ENCODE data around the gene UNC79.
"Not testable (repeated sequence)": the region's sequence is repeated elsewhere in the genome, so short reads cannot be mapped to it uniquely, and the experiment has no call there.

UNC79 gene

DNA sequence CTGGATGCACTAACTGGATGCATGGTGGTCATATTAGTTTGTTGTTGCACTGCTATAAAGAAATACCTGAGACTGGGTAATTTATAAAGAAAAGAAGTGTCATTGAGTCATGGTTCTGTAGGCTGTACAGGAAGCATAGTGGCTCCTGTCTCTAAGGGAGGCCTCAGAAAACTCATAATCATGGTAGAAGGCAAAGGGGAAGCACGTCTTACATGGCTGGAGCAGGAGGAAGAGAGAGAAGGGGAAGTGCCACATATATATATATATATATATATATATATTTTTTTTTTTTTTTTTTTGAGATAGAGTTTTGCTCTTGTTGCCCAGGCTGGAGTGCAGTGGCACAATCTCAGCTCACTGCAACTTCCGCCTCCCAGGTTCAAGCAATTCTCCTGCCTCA is 62.9 kb downstream of the UNC79 start:
- DNase-seq (ENCODE audit: low read depth), result not testable (repeated sequence)

GRCh38 chr14:93496856-93497741 is 66.4 kb downstream of the UNC79 start:
- DNase-seq (ENCODE audit: low read depth), result no peak

DNA sequence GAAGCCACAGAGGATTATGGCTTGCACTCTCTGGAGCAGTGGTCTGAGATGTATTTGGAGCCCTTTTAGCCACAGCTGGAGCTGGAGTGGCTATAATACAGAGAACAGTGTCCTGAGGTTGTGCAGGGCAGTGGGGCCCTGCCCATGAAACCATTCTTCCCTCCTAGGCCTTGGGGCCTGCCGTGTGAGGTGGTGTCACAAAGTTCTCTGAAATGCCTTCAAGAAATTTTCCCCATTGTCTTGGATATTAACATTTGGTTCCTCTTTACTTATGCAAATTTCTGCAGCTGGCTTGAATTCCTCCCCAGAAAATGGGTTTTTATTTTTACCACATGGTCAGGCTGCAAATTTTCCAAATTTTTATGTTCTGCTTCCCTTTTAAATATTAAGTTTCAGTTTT is 79.3 kb downstream of the UNC79 start:
- no peak for DNase-seq (ENCODE audit: low read depth)

DNA sequence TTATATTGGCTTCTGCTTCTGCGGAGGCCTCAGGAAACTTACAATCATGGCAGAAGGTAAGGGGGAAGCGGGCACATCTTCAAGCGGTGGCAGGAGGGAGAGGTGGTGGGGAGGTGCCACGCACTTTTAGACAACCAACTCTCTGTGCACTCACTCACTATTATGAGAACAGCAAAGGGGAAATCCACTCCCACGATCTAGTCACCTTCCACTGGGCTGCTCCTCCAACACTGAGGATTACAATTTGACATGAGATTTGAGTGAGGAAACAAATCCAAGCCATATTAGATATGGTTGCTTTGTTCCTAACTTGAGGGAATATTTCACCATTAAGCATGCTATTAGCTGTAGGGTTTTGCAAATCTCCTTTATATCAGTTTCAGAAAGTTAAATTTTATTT is 80.3 kb downstream of the UNC79 start:
- no peak for DNase-seq (ENCODE audit: low read depth)

GRCh38 chr14:93520053-93520607 is 89.4 kb downstream of the UNC79 start:
- no peak for DNase-seq (ENCODE audit: low read depth)

DNA sequence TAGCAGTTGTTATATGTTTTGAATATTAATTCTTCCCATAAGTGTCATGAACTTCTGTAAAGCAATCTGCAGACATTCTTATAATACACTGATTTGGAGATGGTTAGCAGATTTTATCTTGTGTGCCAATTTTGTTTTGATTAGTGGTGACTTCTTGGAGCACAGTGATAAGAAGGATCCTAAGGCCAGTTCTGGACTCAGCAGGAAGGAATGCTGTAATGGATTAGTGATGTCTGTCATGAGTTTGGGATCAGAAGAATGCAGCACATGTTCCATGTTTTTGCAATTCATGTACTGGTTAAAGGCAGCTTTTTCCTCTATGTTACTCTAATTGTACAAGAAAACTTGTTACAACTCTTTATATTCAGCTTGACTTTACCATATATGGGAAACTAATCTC is 91.5 kb downstream of the UNC79 start:
- DNase-seq (ENCODE audit: low read depth), result no peak

DNA sequence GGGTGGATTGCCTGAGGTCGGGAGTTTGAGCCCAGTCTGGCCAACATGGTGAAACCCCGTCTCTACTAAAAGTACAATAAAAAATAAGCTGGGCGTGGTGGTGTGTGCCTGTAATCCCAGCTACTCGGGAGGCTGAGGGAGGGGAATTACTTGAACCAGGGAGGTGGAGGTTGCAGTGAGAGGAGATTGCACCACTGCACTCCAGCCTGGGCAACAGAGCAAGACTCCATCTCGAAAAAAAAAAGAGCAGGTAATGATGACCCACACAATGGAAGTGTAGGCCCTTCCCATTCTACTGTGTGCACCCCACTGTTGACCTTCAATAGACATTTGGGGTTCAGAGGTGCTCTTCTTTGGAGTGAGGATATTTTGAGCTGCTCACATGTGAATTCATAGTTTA is 94.5 kb downstream of the UNC79 start:
- not testable (repeated sequence) for DNase-seq (ENCODE audit: low read depth)

- no peak for DNase-seq (ENCODE audit: low read depth)
These were observed 95.1 kb downstream of the UNC79 start for GRCh38 chr14:93525696-93526451.

- no peak for DNase-seq (ENCODE audit: low read depth)
These were observed 96.5 kb downstream of the UNC79 start for GRCh38 chr14:93527203-93527607.

GRCh38 chr14:93528884-93529558 is 98.3 kb downstream of the UNC79 start:
- no peak for DNase-seq (ENCODE audit: low read depth)

- DNase-seq (ENCODE audit: low read depth), result no peak
These were observed 100.9 kb downstream of the UNC79 start for GRCh38 chr14:93531644-93532043.

- DNase-seq (ENCODE audit: low read depth), result no peak
These were observed 101.8 kb downstream of the UNC79 start for GRCh38 chr14:93532541-93532940.

DNA sequence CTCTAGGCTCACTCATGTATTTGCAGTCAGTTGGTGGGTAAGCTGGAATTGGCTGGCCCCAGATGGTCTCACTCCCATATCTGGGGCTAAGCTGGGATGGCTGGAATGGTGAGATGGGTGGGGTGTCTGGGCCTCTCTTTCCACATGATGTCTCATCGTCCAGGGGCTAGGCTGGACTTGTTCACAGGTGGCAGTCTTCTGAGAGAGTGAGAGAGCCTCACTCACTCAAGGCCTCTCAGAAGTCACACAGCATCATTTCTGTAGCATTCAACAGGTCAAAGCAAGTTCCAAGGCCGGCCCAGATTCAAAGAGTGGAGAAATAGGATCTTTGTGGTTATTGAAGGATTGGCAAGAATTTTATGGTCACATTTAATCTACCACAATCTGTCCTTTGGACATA is 102.7 kb downstream of the UNC79 start:
- DNase-seq (ENCODE audit: low read depth), result no peak

- no peak for DNase-seq (ENCODE audit: low read depth)
These were observed 103.1 kb downstream of the UNC79 start for GRCh38 chr14:93533842-93534241.

DNA sequence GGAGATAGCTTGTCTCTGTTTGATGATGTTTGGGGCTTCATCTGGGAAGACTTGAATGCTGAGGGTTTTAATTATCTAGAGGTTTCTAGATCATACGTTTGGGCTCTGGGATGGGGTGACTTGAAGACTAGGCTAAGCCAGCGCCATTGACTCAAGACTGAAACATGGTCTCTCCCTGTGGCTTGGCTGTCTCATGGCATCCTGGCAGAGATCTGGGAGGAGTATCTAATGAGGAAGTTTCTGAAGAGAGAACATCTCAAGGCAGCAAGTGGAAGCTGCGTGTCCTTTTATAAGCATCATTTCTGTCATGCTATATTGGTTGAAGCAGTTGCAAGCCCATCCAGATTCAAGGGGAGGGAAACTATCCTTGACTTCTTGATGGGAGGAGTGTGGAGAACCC is 104.8 kb downstream of the UNC79 start:
- no peak for DNase-seq (ENCODE audit: low read depth)

DNA sequence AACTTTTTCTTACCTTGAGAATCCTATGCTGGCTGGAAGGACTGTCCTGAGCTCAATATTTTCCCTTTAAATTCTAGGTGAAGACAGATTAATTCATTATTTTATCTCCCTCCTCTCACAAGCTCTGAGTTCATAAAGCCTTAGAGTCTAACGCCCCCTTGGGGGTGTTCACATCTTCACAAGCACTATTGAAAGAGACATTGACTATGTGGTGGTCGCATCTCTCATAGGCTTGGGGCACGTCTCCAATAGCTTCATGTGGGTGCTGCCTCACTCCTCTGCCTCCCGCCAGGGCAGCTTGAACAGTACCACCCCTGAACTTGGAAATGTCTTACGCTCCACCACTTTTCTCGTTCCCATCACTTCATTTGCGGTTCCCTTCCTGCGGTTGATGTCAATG is 106.2 kb downstream of the UNC79 start:
- DNase-seq (ENCODE audit: low read depth), result no peak

GRCh38 chr14:93537951-93538350 is 107.2 kb downstream of the UNC79 start:
- no peak for DNase-seq (ENCODE audit: low read depth)

DNA sequence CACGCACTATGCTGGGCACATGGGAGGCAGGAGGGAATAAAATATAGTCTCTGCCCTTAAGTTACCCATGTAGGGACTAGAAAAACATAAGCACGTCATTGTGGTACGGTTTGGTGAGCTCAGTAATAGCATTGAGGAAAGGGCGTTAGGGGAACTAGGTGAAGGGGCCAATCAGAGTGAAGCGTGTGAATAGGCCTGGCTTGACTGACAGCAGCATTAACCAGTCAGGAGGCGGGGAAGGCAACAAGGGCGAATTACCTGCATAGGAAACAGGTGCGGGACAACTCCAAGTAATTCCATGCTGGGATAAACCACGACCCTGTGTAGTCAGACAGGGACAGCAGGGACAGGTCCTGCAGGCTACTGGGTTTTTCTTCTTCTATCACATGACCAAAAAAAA is 107.7 kb downstream of the UNC79 start:
- no peak for DNase-seq (ENCODE audit: low read depth)

DNA sequence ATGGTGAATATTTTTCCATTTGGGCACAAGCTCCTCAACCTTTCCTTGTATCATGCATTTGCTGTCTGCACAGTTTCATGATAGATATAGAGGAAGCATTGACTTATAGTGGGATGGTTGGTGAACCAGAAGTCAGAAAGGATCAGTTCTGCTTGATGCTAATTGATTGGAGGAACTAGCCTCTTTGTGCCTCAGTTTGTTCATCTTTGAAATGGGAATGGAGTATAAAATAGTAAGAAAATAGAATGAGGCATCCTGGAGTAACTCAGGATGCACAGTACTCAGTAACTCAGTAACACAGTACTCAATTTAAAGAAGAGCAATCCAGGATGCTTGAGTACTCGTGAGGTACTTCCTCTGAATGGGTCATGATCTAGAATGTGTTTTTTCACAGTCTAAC is 109.5 kb downstream of the UNC79 start:
- no peak for DNase-seq (ENCODE audit: low read depth)

- DNase-seq (ENCODE audit: low read depth), result no peak
These were observed 113.0 kb downstream of the UNC79 start for GRCh38 chr14:93543766-93544165.

DNA sequence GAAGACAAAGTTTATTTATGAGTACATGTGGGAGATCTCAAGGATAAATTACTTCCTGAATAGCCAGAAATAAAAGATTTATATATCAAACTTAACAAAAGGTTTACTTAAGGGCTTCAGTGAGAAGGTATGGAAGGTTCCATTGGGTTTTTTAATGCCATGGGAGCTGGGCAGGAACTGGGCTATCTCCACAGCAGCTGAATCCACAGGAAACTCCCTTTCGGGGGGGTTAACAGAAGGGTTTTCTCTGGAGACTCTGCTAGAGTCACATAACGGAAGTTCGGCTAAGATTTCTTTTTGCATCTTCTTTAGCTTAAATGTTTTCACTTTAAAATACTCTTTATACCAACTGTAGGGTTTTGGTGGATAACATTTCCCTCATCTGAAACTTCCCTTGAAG is 113.5 kb downstream of the UNC79 start:
- DNase-seq (ENCODE audit: low read depth), result no peak

DNA sequence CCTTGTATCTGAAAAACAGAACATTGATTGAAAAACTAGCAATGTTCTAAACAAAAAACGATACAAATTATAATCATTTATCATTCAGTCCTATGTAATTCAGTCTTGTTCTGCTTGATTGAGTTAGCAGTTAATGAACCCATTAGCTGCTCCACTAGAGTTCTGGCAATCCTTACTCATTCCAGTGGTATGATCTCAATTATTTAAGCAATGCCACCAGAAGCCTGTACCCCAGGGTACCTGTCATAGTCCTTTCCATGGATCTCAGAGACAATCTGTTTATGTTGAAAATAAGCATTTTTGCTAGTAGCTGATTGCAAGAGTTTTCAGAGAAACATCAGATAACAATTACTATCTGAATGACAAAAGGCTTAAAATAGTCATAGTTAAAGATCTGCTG is 115.9 kb downstream of the UNC79 start:
- DNase-seq (ENCODE audit: low read depth), result no peak

Data from T-helper 22 cell (primary cell).